SK-N-SH (cell line): ENCODE results near the gene RPL5. TPM values are rescaled to one million over a fixed set of nuclear protein-coding genes. Genes with fewer than 3 reads are reported as not detected.

Source experiments
- CTCF ChIA-PET: fragments of 300-600, 350-600 bp; formaldehyde crosslinking; extraction: SDS; loops from one replicate; lab custom pipeline; 2021; lab: Yijun Ruan, JAX
- POLR2A ChIA-PET: fragments of 350-600 bp; sonication (Branson Sonifier 250); formaldehyde crosslinking; extraction: SDS; loops from one replicate; lab custom pipeline; 2020; ENCODE audit warnings: antibody characterized with exemption, inconsistent platforms; lab: Yijun Ruan, JAX
- DNase-seq: peaks from one replicate; pipeline ENCODE4 v3.0.0; 2012
- H2AFZ ChIP-seq: fragments of 200-600 bp; sonication (generic); 2 replicates; pipeline ENCODE4 v1.8.1; 2016; ENCODE audit warnings: antibody characterized with exemption, mild to moderate bottlenecking, low read depth
- H3F3A ChIP-seq: fragments of 200-600 bp; sonication (generic); replicated peaks from 2 replicates; pipeline ENCODE3; 2016; ENCODE audit warnings: antibody characterized with exemption, mild to moderate bottlenecking; ENCODE audit not compliant: insufficient read depth
- H3K27ac ChIP-seq, 2 experiments: fragments of 200-500 bp in 1 of 2; fragments of 200-600 bp in 1 of 2; sonication (Bioruptor generic) in 1 of 2; sonication (generic), shearing (Covaris generic) in 1 of 2; 2 replicates each; pipeline versions ENCODE4 v1.5.1 to v1.6.1; 2014 to 2016; ENCODE audit warnings: low read depth in 2 of 2, inconsistent platforms in 1 of 2, low read length in 1 of 2, mild to moderate bottlenecking in 1 of 2, mixed read lengths in 1 of 2
- H3K27me3 ChIP-seq: fragments of 200-600 bp; sonication (generic), shearing (Covaris generic); 2 replicates; pipeline ENCODE4 v1.6.1; 2016; ENCODE audit warnings: mixed run types; ENCODE audit not compliant: insufficient read depth
- H3K36me3 ChIP-seq, 2 experiments: fragments of 200-500 bp in 1 of 2; fragments of 200-600 bp in 1 of 2; sonication (Bioruptor generic) in 1 of 2; sonication (generic) in 1 of 2; replicated peaks in 1 of 2; 2 replicates each; pipeline versions ENCODE3 to v1.5.1; 2014 to 2016; ENCODE audit warnings: low read length in 1 of 2, mild to moderate bottlenecking in 1 of 2; ENCODE audit not compliant: insufficient read depth in 2 of 2, control insufficient read depth in 1 of 2
- H3K4me1 ChIP-seq, 2 experiments: fragments of 200-500 bp in 1 of 2; fragments of 200-600 bp in 1 of 2; sonication (Bioruptor generic) in 1 of 2; sonication (generic), shearing (Covaris generic) in 1 of 2; 2 replicates each; pipeline versions ENCODE4 v1.5.1 to v1.6.1; 2014 to 2016; ENCODE audit warnings: low read depth in 1 of 2, low read length in 1 of 2, mixed run types in 1 of 2; ENCODE audit not compliant: insufficient read depth in 2 of 2, control insufficient read depth in 1 of 2
- H3K4me2 ChIP-seq: fragments of 200-600 bp; sonication (generic), shearing (Covaris generic); 2 replicates; pipeline ENCODE4 v1.6.1; 2017; ENCODE audit warnings: mixed run types
- H3K4me3 ChIP-seq, 2 experiments: fragments of 200-500 bp in 1 of 2; fragments of 200-600 bp in 1 of 2; sonication (Bioruptor generic) in 1 of 2; sonication (generic), shearing (Covaris generic) in 1 of 2; 2 replicates each; pipeline versions ENCODE4 v1.5.1 to v1.8.1; 2014 to 2016; ENCODE audit warnings: low read depth in 2 of 2, inconsistent platforms in 1 of 2, low read length in 1 of 2, mild to moderate bottlenecking in 1 of 2, mixed read lengths in 1 of 2, moderate library complexity in 1 of 2
- H3K79me2 ChIP-seq: fragments of 200-600 bp; sonication (generic); 2 replicates; pipeline ENCODE4 v1.8.1; 2017; ENCODE audit warnings: mild to moderate bottlenecking; ENCODE audit not compliant: insufficient read depth
- H3K9ac ChIP-seq: fragments of 200-600 bp; sonication (generic); 2 replicates; pipeline ENCODE4 v1.6.1; 2017; ENCODE audit warnings: mixed run types
- H3K9me2 ChIP-seq: fragments of 200-600 bp; sonication (generic); 2 replicates; pipeline ENCODE4 v1.6.1; 2017; ENCODE audit warnings: mixed run types
- H3K9me3 ChIP-seq: fragments of 200-600 bp; sonication (generic); 2 replicates; pipeline ENCODE4 v1.6.1; 2017; ENCODE audit warnings: mixed run types, mild to moderate bottlenecking, moderate library complexity
- H4K20me1 ChIP-seq: fragments of 200-600 bp; sonication (generic); 2 replicates; pipeline ENCODE4 v1.6.1; 2017; ENCODE audit warnings: mild to moderate bottlenecking, mixed run types; ENCODE audit not compliant: insufficient read depth
- CHD2 ChIP-seq: fragments of 150-350 bp; IDR thresholded peaks from 2 replicates; pipeline ENCODE4 v1.6.1; 2018; ENCODE audit warnings: low read length; ENCODE audit not compliant: partially characterized antibody
- EP300 ChIP-seq, 2 experiments: IDR thresholded peaks; 2 replicates each; pipeline versions ENCODE4 v1.4.0 to v1.6.1; 2012; ENCODE audit warnings: borderline replicate concordance in 1 of 2, low read depth in 1 of 2, low read length in 1 of 2
- EZH2phosphoT487 ChIP-seq: fragments of 200-600 bp; sonication (generic); IDR thresholded peaks from 2 replicates; pipeline ENCODE4 v1.6.1; 2017; ENCODE audit warnings: low read depth, mixed run types, mild to moderate bottlenecking, antibody characterized with exemption, moderate library complexity, borderline replicate concordance
- FOSL2 ChIP-seq: IDR thresholded peaks from 2 replicates; pipeline ENCODE4 v1.4.0; 2012; ENCODE audit warnings: low read depth, mild to moderate bottlenecking, moderate library complexity, borderline replicate concordance
- FOXM1 ChIP-seq: IDR thresholded peaks from 2 replicates; pipeline ENCODE4 v1.4.0; 2012; ENCODE audit warnings: low read depth, mild to moderate bottlenecking
- GABPA ChIP-seq: IDR thresholded peaks from 2 replicates; pipeline ENCODE4 v1.4.0; 2012; ENCODE audit warnings: low read depth, mild to moderate bottlenecking
- MEF2A ChIP-seq: IDR thresholded peaks from 2 replicates; pipeline ENCODE4 v1.4.0; 2012; ENCODE audit warnings: low read depth, borderline replicate concordance
- RAD21 ChIP-seq: IDR thresholded peaks from 2 replicates; pipeline ENCODE4 v1.6.1; 2012; ENCODE audit warnings: mild to moderate bottlenecking, low read length
- REST ChIP-seq: IDR thresholded peaks from 2 replicates; pipeline ENCODE4 v1.6.1; 2012; ENCODE audit warnings: mild to moderate bottlenecking, low read depth, low read length, moderate library complexity
- YY1 ChIP-seq: IDR thresholded peaks from 2 replicates; pipeline ENCODE4 v1.4.0; 2012; ENCODE audit warnings: low read depth, mild to moderate bottlenecking
- ZBTB33 ChIP-seq: IDR thresholded peaks from 2 replicates; pipeline ENCODE4 v1.4.0; 2012; ENCODE audit warnings: low read depth, borderline replicate concordance
- WGBS: methylation state at CpG from one replicate; pipeline ENCODE4 v1.1.6; 2017; ENCODE audit warnings: low lambda C conversion rate; 5-methylcytosine and 5-hydroxymethylcytosine counted together
- polyA plus RNA-seq, 3 experiments: library from polyadenylated mRNA; depleted of rRNA; stranded (reverse); fragments of >200 nt; gene quantifications; 2 replicates each; pipeline ENCODE4 v1.2.3, GENCODE V29; 2012

The RPL5 gene
- polyA plus RNA-seq, 1 of the 3 experiments (the other 2 are of a cell fraction) = 1,489 TPM

- POLR2A ChIA-PET = interaction anchor here (0.6 to 1.6 kb wide), 9 partner anchors 14 to 175 kb away, joined by 3 to 13 read pairs (median 4); partner anchors contain the start of genes DIPK1A and EVI5
- WGBS = under 1% methylated on average over 17 of the region's 19 CpGs
- peak overlapping the region; percentile 93 for H3K9ac ChIP-seq
- no peaks in the 10 kb centered on the region for H3K9me3 ChIP-seq
- no peak overlapping the region for H2AFZ ChIP-seq
- no peaks in the 10 kb centered on the region for H3K27me3 ChIP-seq
- no peak for DNase-seq
- H3K27ac ChIP-seq = peak overlapping the region; percentile 74 to 97
- H4K20me1 ChIP-seq = peaks cover 52% of the 10 kb centered on the region
- H3K79me2 ChIP-seq = peaks cover 58% of the 10 kb centered on the region
- H3K9me2 ChIP-seq = no peaks in the 10 kb centered on the region
- H3F3A ChIP-seq = peaks cover 32% of the 10 kb centered on the region
- H3K4me2 ChIP-seq = peak overlapping the region; percentile 86
- CTCF ChIA-PET = interaction anchor here (0.7 to 2.4 kb wide), 20 partner anchors 8 to 131 kb away, joined by 3 to 18 read pairs (median 5); partner anchors contain the start of genes DIPK1A and EVI5
- no peak for TF ChIP-seq FOSL2
- no peak for TF ChIP-seq CHD2
- TF ChIP-seq EP300 (IDR thresholded peaks at IDR 0.05; ENCODE audit: borderline replicate concordance in 1 of 2, low read depth in 1 of 2, low read length in 1 of 2) = no peak
- no peak for TF ChIP-seq MEF2A
- no peak for TF ChIP-seq EZH2phosphoT487
- no peak for TF ChIP-seq RAD21
- no peak for TF ChIP-seq YY1
- TF ChIP-seq ZBTB33 = no peak
- H3K4me3 ChIP-seq = peak overlapping the region; percentile 94 to 99
- peaks cover 43 to 51% of the 10 kb centered on the region in 2 experiments for H3K36me3 ChIP-seq
- H3K4me1 ChIP-seq = peaks cover 15 to 39% of the 10 kb centered on the region in 2 experiments; a peak in 3 of 4 replicates
Measured at GRCh38 chr1:92832537-92833114, 786 bp downstream of the RPL5 start.

GRCh38 chr1:92833840-92834239 lies 2.0 kb downstream of the RPL5 start:
- Histone ChIP-seq H3K9me3 (no peaks in the 10 kb centered on the region), H3K79me2 (peaks cover 70% of the 10 kb centered on the region), H3K9ac (peak overlapping the region; percentile 93), H3K4me1 (peaks cover 20 to 39% of the 10 kb centered on the region in 2 experiments; a peak in 3 of 4 replicates), H3K9me2 (no peaks in the 10 kb centered on the region), H3K27ac (no peak overlapping the region), H3K4me3 (peak overlapping the region; percentile 94 to 99), H3F3A (peaks cover 41% of the 10 kb centered on the region), H3K4me2 (peak overlapping the region; percentile 86), H4K20me1 (peaks cover 64% of the 10 kb centered on the region), H3K27me3 (no peaks in the 10 kb centered on the region), H3K36me3 (peaks cover 56 to 63% of the 10 kb centered on the region in 2 experiments), H2AFZ (no peak overlapping the region)
- TF ChIP-seq REST = no peak
- TF ChIP-seq GABPA = no peak
- no peak for TF ChIP-seq FOXM1
- POLR2A ChIA-PET = no interaction called here
- CTCF ChIA-PET = interaction anchor here (1.4 to 3.7 kb wide), 2 partner anchors 15 to 160 kb away, joined by 5 to 10 read pairs; no protein-coding TSS in a partner anchor
- no peak for DNase-seq
- 59% methylated on average over 5 of the region's 5 CpGs for WGBS
